Fibroblast of the aortic adventitia (primary cell): ENCODE data around the gene ABRAXAS1. TPM values are rescaled to one million over a fixed set of nuclear protein-coding genes. Genes with fewer than 3 reads are reported as not detected.
"Not testable (repeated sequence)": the region's sequence is repeated elsewhere in the genome, so short reads cannot be mapped to it uniquely, and the experiment has no call there.

Experiments used
- DNase-seq: peaks from one replicate; pipeline ENCODE4 v3.0.0-alpha.2; 2010; ENCODE audit warnings: low read depth
- H3K4me3 ChIP-seq: 2 replicates; pipeline ENCODE4 v1.5.1; 2011; ENCODE audit warnings: low read depth, mild to moderate bottlenecking, control low read depth, low read length, moderate library complexity
- CTCF ChIP-seq: IDR thresholded peaks from 2 replicates; pipeline ENCODE4 v1.5.1; 2011; ENCODE audit warnings: mild to moderate bottlenecking, low read length, control low read depth, inconsistent platforms; ENCODE audit not compliant: insufficient read depth
- total RNA-seq: library from RNA; depleted of rRNA; stranded (reverse); fragments of >200 nt; gene quantifications from 2 replicates; pipeline ENCODE4 v1.2.3, GENCODE V29; 2012; ENCODE audit warnings: low replicate concordance

ABRAXAS1 gene
- total RNA-seq, 1 donor = 27.3 TPM

- no peak for TF ChIP-seq CTCF
- DNase-seq = no peak
Observed at GRCh38 chr4:83504996-83505395, 20.1 kb upstream of the ABRAXAS1 start.

GRCh38 chr4:83504503-83504902 is 19.6 kb upstream of the ABRAXAS1 start:
- no peak for TF ChIP-seq CTCF
- DNase-seq = no peak

More at GRCh38 chr4:83504996-83505395, 20.1 kb upstream of the ABRAXAS1 start:
- no peak overlapping the region for H3K4me3 ChIP-seq

GRCh38 chr4:83503974-83504373 is 19.1 kb upstream of the ABRAXAS1 start:
- no peak overlapping the region for H3K4me3 ChIP-seq
- TF ChIP-seq CTCF = no peak
- DNase-seq = no peak

More at GRCh38 chr4:83504503-83504902, 19.6 kb upstream of the ABRAXAS1 start:
- H3K4me3 ChIP-seq = no peak overlapping the region

GRCh38 chr4:83501671-83502070 is 16.8 kb upstream of the ABRAXAS1 start:
- not testable (repeated sequence) for DNase-seq, H3K4me3 ChIP-seq

GRCh38 chr4:83498187-83498586 is 13.3 kb upstream of the ABRAXAS1 start:
- no peak for TF ChIP-seq CTCF

GRCh38 chr4:83496085-83496917 is 11.4 kb upstream of the ABRAXAS1 start:
- not testable (repeated sequence) for H3K4me3 ChIP-seq, DNase-seq

More at GRCh38 chr4:83498187-83498586, 13.3 kb upstream of the ABRAXAS1 start:
- DNase-seq = no peak
- no peak overlapping the region for H3K4me3 ChIP-seq

- DNase-seq = peak; percentile 43
- H3K4me3 ChIP-seq = no peak overlapping the region
- TF ChIP-seq CTCF = peak; percentile 87
Observed at GRCh38 chr4:83490876-83491450, 6.1 kb upstream of the ABRAXAS1 start.
